Fibroblast of the aortic adventitia (primary cell): ENCODE data around the gene SIGLEC15. TPM values are rescaled to one million over a fixed set of nuclear protein-coding genes. Genes with fewer than 3 reads are reported as not detected.

Source experiments
- DNase-seq: peaks from one replicate; pipeline ENCODE4 v3.0.0-alpha.2; 2010; ENCODE audit warnings: low read depth
- H3K4me3 ChIP-seq: 2 replicates; pipeline ENCODE4 v1.5.1; 2011; ENCODE audit warnings: low read depth, mild to moderate bottlenecking, control low read depth, low read length, moderate library complexity
- CTCF ChIP-seq: IDR thresholded peaks from 2 replicates; pipeline ENCODE4 v1.5.1; 2011; ENCODE audit warnings: mild to moderate bottlenecking, low read length, control low read depth, inconsistent platforms; ENCODE audit not compliant: insufficient read depth
- total RNA-seq: library from RNA; depleted of rRNA; stranded (reverse); fragments of >200 nt; gene quantifications from 2 replicates; pipeline ENCODE4 v1.2.3, GENCODE V29; 2012; ENCODE audit warnings: low replicate concordance

Gene SIGLEC15
- total RNA-seq, 1 donor, result 8.4 TPM

GRCh38 chr18:45785134-45785533 lies 40.3 kb upstream of the SIGLEC15 start:
- no peak overlapping the region for H3K4me3 ChIP-seq
- DNase-seq, result peak; percentile 46
- no peak for TF ChIP-seq CTCF

GRCh38 chr18:45786941-45787340 lies 38.5 kb upstream of the SIGLEC15 start:
- no peak for DNase-seq
- no peak for TF ChIP-seq CTCF
- H3K4me3 ChIP-seq, result no peak overlapping the region

GRCh38 chr18:45787346-45787745 lies 38.1 kb upstream of the SIGLEC15 start:
- TF ChIP-seq CTCF, result no peak
- no peak for DNase-seq
- no peak overlapping the region for H3K4me3 ChIP-seq

- no peak overlapping the region for H3K4me3 ChIP-seq
- no peak for TF ChIP-seq CTCF
- no peak for DNase-seq
These were observed 36.6 kb upstream of the SIGLEC15 start for GRCh38 chr18:45788861-45789260.

GRCh38 chr18:45792506-45793263 lies 32.8 kb upstream of the SIGLEC15 start:
- no peak overlapping the region for H3K4me3 ChIP-seq
- TF ChIP-seq CTCF, result no peak
- DNase-seq, result peak; percentile 67

- DNase-seq, result peak; percentile 90
- no peak for TF ChIP-seq CTCF
- H3K4me3 ChIP-seq, result no peak overlapping the region
These were observed 32.1 kb upstream of the SIGLEC15 start for GRCh38 chr18:45793264-45793965.
